Measurements from ENCODE around the gene MFSD11.
A peak's percentile ranks its signal among the peaks of the same experiment; 100 is the strongest.
"Not testable (repeated sequence)": the region's sequence is repeated elsewhere in the genome, so short reads cannot be mapped to it uniquely, and the experiment has no call there.

The MFSD11 gene

DNA sequence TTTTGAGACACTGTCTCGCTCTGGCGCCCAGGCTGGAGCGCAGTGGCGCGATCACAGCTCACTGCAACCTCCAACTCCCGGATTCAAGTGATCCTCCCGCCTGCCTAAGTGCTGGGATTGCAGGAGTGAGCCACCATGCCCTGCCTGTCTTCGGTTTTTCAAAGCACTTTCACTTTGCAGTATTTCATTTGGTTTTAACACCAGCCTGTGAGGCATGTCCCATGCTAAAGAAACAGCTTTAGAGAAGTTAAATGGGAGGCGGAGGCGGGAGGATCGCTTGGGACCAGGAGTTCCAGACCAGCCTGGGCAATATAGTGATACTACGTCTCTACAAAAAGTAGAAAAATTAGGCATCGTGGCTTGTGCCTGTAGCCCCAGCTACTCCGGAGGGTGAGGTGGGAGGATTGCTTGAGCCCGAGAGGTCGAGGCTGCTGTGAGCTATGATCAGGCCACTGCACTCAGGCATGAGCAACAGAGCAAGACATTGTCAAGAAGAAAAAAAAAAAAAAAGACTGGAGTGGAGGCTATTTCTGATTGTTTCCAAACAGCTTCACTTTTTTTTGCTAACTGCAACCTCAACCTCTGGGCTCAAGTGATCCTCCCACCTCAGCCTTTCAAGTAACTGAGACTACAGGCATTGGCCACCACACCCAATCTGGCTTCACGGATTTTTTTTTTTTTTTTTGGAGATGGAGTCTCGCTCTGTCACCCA, 10.0 kb upstream of the MFSD11 start:
- no peak for DNase-seq

DNA sequence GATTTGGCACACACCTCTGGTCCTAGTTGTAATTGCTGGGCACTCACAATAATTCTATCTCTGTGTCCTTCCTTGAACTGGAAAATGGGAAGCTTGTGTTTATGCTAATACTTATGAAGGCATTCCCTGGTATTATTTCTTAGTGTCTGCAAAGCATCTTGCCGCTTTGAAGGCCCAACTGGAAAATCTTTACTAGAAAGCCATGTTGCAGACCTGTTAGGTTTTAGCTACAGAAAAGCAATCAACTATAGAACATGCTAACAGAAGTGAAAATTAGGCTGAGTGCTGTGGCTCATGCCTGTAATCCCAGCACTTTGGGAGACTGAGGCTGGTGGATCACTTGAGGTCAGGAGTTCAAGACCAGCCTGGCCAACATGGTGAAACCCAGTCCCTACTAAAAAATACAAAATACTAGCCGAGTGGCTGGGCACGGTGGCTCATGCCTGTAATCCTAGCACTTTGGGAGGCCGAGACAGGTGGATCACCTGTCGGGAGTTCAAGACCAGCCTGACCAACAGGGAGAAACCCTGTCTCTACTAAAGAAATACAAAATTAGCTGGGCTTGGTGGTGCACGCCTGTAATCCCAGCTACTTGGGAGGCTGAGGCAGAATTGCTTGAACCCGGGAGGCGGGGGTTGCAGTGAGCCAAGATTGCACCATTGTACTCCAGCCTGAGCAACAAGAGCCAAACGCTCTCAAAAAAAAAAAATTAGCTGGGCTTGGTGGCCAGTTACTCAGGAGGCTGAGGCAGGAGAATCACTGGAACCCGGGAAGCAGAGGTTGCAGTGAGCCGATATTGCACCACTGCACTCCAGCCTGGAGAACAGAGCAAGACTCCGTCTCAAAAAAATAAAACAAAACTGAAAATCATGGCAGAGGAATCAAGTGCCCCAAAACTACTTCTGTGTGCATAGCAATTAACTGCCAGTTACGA, 5.9 kb upstream of the MFSD11 start:
- DNase-seq: not testable (repeated sequence)

DNA sequence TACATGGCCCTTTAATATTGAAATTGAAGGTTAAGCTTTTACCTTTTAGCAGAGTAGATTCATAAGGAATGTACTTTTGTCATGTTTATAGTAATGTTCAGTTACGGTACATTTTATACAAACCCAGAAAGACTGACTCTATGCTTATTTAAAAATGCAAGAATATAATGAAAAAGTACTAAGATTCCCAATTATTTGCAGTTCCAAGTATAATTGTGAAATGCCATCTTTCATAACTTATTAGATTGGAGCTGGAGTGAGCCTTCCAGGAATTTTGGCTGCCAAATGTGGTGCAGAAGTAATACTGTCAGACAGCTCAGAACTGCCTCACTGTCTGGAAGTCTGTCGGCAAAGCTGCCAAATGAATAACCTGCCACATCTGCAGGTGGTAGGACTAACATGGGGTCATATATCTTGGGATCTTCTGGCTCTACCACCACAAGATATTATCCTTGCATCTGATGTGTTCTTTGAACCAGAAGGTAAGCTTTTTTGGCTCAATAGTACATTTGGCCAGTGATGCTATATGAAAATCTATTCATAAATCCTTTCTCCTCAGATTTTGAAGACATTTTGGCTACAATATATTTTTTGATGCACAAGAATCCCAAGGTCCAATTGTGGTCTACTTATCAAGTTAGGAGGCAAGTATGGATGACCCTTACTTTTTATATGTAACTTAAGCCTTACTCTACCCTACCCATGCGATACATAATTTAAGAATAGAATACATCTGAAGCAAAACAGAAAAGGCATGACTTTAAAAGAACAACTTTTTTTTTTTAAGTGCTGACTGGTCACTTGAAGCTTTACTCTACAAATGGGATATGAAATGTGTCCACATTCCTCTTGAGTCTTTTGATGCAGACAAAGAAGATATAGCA, 4.9 kb upstream of the MFSD11 start:
- no peak for DNase-seq

- no peak for DNase-seq
Measured at GRCh38 chr17:76733618-76733957, 4.3 kb upstream of the MFSD11 start.

DNA sequence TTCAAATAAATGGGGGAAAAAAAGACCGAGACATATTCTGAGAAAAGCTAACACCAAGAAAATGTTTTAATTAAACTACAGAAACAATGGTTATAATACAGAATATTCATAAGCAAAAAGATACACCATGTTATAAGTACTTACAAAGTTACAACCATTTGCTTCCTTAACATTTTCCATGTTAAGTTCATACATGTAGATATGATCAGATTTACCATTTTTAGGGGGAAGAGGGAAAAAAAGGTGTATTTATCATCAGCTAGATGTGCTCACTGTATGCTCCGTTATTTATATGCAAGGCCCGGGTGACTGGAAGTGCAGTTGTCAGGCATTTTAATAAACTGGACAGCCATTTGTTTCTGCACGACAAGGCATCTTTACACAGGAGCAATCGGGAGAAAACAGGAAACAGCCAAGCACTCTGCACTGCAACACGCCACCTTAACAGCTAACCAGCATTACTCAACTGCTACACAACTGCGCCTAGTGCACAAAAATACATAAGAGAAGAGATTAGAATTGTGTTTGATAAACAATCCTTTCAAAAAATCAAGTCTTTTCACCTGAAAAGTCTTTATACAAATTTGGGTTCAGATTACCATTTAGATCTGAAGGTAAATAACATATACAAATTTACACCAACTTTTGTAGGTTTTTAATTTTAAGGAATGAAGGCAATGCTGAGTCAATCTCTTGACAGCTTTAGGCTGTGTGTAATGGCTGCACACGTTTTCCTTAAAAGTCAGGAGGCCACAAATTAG, 3.7 kb upstream of the MFSD11 start:
- DNase-seq: no peak

DNA sequence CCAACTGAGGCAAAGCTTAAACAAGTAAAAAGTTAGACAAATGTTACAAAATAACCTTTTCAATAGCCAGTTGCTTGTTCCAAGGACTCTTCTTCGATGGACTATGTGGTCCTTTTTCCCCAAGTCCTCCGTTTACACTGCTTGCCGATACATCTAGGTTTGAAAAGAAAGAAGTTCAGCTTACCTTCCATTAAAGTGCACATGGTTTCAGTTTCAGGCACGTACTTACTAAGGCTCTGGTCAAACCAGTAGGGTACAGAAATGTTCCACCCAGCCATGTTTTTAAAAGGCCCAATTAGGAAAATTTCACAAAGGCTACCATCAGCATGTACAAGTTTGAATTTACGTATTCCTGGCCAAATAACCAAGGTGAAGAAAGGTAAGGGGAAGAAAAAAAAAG, 2.9 kb upstream of the MFSD11 start:
- DNase-seq: no peak

- no peak for DNase-seq
Measured at GRCh38 chr17:76735586-76736348, 2.2 kb upstream of the MFSD11 start.

DNA sequence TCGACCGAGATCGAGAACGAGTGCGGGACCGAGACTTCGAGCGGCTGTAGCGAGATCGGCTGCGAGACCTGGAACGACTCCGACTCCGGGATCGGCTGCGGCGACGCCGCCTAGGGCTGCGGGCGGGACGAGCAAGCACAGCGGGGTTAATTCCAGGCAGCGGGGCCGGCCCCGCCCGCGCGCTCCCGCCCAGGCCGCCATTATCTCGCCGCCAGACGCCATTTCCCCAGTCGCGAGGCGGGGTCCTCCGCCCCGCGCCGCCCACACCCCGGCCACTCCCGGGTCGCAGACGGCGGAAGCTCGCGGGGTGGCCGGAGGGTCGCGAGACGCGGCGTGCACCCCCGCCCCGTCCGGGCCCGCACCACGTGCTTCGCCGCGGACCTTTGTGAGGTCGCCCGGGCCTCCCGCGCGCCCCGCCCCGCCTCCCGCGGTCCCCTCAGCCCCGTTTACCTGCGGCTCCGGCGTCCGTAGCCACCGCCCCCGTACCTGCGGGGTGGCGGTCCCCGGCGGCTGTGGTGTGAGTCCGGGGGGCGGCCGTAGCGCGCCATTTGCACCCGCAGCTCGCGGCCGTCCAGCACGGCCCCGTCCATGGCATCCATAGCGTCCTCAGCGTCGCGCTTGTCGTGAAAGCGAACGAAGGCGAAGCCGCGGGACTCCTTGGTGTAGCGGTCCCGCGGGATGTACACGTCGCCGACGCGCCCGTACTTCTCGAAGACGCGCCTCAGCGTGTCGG, 1.4 kb upstream of the MFSD11 start:
- DNase-seq: no peak

- peak; percentile 77 to 93 for DNase-seq
Measured at GRCh38 chr17:76737082-76737675, 740 bp upstream of the MFSD11 start, which contains the start of gene SRSF2. SRSF2 (minus strand) TSS chr17:76737331; CDS start chr17:76737160, 171 bp downstream.

GRCh38 chr17:76738468-76738850, 540 bp downstream of the MFSD11 start:
- DNase-seq: no peak

DNA sequence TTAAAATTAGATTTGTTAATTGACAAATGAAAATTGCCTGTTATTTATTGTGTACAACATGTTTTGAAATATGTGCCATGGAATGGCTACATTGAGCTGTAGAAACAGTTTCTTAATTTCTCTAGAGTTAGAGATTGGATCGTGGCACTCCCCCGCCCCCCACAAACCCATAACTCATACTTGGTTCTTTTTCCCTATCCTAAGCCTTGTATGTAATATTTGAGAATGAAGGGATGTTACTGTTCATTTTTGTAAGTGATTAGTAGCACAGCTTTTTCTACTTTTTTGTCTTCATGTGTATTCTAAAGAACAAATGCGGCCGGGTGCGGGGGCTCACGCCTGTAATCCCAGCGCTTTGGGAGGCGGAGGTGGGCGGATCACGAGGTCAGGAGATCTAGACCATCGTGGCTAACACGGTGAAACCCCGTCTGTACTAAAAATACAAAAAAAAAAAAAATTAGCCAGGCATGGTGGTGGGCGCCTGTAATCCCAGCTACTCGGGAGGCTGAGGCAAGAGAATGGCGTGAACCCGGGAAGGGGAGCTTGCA, 1.7 kb downstream of the MFSD11 start:
- DNase-seq: not testable (repeated sequence)

GRCh38 chr17:76740329-76741118, 2.6 kb downstream of the MFSD11 start:
- no peak for DNase-seq

GRCh38 chr17:76742958-76743357, 5.0 kb downstream of the MFSD11 start:
- no peak for DNase-seq

- DNase-seq: no peak
Measured at GRCh38 chr17:76744747-76745146, 6.8 kb downstream of the MFSD11 start.

- DNase-seq: not testable (repeated sequence)
Measured at GRCh38 chr17:76745785-76746184, 7.9 kb downstream of the MFSD11 start.

DNA sequence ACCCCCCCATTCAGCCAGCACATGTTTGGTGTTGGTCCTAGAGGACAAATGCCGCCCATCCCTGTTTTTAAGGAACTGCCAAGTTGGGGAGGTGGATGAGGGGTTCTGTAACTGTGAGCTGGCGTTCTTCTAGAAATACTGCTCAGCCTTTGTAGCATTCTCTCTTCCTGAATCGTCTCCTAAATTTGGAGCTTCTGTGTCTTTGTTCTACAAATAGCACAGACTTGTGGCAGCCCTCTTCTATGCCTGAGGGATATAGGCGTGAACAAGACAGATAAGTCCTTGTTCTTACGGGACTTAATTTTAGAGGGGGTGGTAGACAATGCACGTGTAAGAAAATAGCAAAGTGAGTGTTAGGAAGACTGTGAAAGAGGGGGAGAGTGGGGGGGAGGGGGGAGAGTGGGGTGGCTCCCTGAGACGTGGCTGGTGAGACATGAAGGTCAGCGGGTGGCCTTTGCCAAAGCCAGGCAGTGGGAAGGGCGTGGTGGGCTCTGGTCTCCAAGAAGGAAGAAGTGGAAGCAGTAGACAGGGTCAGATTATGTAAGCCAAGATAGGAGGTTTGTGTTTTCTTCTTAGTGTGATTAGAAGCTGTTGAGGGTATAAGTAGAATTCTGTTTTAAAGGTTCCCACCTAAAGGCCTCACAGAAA, 9.9 kb downstream of the MFSD11 start:
- no peak for DNase-seq

GRCh38 chr17:76748657-76749056, 10.7 kb downstream of the MFSD11 start:
- no peak for DNase-seq

DNA sequence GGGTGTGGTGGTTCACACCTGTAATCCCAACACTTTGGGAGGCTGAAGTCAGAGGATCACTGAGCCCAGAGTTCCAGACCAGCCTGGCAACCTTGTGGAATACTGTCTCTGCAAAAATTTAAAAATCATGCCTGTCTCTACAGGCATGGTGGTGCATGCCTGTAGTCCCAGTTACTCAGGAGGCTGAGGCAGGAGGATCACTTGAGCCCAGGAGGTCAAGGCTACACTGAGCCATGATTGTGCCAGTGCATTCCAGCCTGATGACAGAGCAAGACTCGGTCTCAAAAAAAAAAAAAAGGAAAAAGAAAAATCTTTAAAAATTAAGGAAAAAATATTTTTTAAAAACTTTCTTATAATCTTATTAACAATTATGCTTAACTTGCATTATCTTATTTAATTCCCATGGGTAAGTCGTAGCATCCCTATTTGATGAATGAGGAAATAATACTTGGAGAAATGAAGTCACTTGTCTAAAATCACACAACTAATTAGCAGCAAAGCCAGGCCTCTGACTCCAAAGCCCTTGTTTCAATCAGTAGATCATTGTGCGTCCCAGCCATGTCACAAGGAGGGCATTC, 13.6 kb downstream of the MFSD11 start:
- no peak for DNase-seq

Data from cerebellar nuclear complex (tissue), 1 donor.